Adrenal gland (tissue), 12 donors: ENCODE measurements around the gene TRIM14. TPM values are rescaled to one million over a fixed set of nuclear protein-coding genes. Genes with fewer than 3 reads are reported as not detected.

Source experiments
- DNase-seq, 7 donors: peaks; one replicate each; pipeline ENCODE4 v3.0.0-alpha.2; 2019 to 2020
- H3K27ac ChIP-seq, 5 donors: fragments of 200-600 bp; sonication (generic) in 4 of 5; 1 replicate in 3 of 5; 2 replicates in 2 of 5; pipeline versions ENCODE4 v1.5.1 to v1.8.0; 2016 to 2020; ENCODE audit warnings: mild to moderate bottlenecking in 1 of 5
- H3K27me3 ChIP-seq: fragments of 200-600 bp; 2 replicates; pipeline ENCODE4 v1.8.0; 2021
- H3K36me3 ChIP-seq, 2 donors: fragments of 200-600 bp; replicated peaks in 1 of 2; 1 replicate in 1 of 2; 2 replicates in 1 of 2; pipeline versions ENCODE4 v1.5.1 to v1.8.0; 2018 to 2022
- H3K4me1 ChIP-seq, 2 donors: fragments of 200-600 bp; replicated peaks in 1 of 2; 1 replicate in 1 of 2; 2 replicates in 1 of 2; pipeline versions ENCODE4 v1.5.1 to v1.8.0; 2018 to 2021
- H3K4me3 ChIP-seq, 4 donors: fragments of 200-600 bp; sonication (generic) in 3 of 4; one replicate each; pipeline ENCODE4 v1.5.1; 2016 to 2018
- H3K9me3 ChIP-seq, 3 donors: fragments of 200-600 bp; sonication (generic) in 1 of 3; replicated peaks in 1 of 3; 1 replicate in 2 of 3; 2 replicates in 1 of 3; pipeline versions ENCODE4 v1.5.1 to v1.8.0; 2016 to 2021
- POLR2A ChIP-seq, 2 donors: fragments of 450-650 bp; IDR thresholded peaks; one replicate each; pipeline ENCODE4 v1.6.1; 2017; ENCODE audit warnings: antibody characterized with exemption in 2 of 2, mild to moderate bottlenecking in 2 of 2, moderate library complexity in 1 of 2
- WGBS, 4 donors: extraction: QIAGEN DNeasy Blood & Tissue Kit in 2 of 4; methylation state at CpG; one replicate each; pipeline versions ENCODE4 v1.1.5 to v1.1.7; 2013 to 2017; 5-methylcytosine and 5-hydroxymethylcytosine counted together
- intact Hi-C, 2 donors: fragments of 100-400 bp; cut with DNase I; formaldehyde crosslinking; loops; one replicate each; pipeline versions ENCODE4 v1.14.1 to v1.15.0; 2022 to 2023
- polyA plus RNA-seq, 3 donors: library from polyadenylated mRNA; stranded (reverse); fragments of 200-250 nt in 2 of 3; fragments of 350-450 nt in 1 of 3; fragmentation: Illumina TruSeq in 1 of 3; extraction: RNeasy Lipid Tissue Mini Kit (QIAGEN cat#74804) in 1 of 3; gene quantifications; one replicate each; pipeline ENCODE4 v1.2.3, GENCODE V29; 2013 to 2014
- total RNA-seq, 9 donors: library from RNA; depleted of rRNA in 4 of 9; stranded (reverse); fragments of >200 nt in 4 of 9; fragments of 120-200 nt in 1 of 9; fragmentation: NEBNext Ultra II Directional in 1 of 9; extraction: Animal tissue kit (Norgen Biotek cat#: 25700) in 1 of 9; gene quantifications; one replicate each; pipeline versions ENCODE4 v1.1.0 to v1.2.4, GENCODE V29; 2013 to 2023
- TF ChIP-seq, protein P1 (sequence below), 6 experiments: fragments of 450-650 bp in 4 of 6; fragments of 200-600 bp in 2 of 6; sonication (generic) in 1 of 6; IDR thresholded peaks; 1 replicate in 5 of 6; 2 replicates in 1 of 6; pipeline versions ENCODE4 v1.5.1 to v1.8.0; 2016 to 2021; ENCODE audit warnings: antibody characterized with exemption in 6 of 6, mild to moderate bottlenecking in 2 of 6, moderate library complexity in 1 of 6
- donor health status: healthy with polysubstance abuse.
- donor health status: Bipolar disorder and iron deficiency.
- donor health status: DM: yes; HTN: yes; CAD: no.
- donor health status: DM: no; HTN: no; CAD: no.
- donor health status: DM: no; HTN: no; CAD: no.
- donor health status: DM: yes; HTN: yes; CAD: no.

Gene TRIM14
- total and polyA plus RNA-seq, 12 donors, result 0.72 to 24.8 (median 13.9) TPM

DNA sequence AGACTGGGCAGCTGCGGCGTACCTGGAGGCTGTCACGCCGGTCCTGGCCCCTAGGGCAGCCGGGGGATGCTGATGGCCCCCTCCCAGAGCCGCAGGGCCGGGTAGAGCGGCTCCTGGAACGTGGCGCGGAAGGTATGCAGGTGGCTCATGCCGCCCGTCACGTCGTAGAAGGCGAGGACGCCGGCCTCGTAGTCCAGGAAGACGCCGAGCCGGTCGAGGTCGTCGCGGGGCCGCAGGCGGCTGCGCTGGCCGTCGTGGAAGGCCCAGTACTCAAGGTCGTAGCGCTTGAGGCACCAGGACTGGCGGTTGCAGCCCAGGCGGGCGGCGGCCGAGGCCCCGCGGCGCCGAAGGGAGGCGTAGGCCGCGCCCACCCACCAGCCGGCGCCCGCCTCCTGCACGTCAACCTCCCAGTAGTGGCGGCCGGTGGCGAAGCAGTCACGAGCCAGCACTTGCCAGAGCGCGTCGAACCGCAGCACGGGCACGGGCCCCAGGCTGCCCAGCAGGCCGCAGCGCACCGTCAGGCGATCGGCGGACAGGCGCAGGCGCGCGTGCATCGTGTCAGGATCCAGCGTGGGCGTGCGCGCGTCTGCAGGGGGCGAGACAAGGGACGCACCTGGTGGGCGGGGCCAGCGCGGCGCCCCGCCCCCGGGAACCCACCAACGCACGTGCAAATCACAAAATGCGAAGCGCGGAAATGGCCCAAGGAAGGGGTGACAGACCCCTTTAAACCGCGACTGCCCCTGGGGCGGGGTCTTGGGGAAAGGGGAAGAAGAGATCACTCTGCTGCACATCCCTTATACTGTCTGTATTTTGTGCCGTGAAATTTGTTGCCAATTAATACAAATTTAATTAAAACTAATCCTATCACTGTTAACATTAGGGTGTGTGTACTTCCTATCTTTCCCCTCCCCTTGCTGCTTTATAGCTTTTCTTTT, 31.3 kb downstream of the TRIM14 start:
- intact Hi-C loops, result no loop called here
- WGBS, 4 donors, result 19 to 37% (median 26%) methylated on average over 29 to 92 of the region's 92 CpGs
- peaks cover 18% of the 10 kb centered on the region for H3K27me3 ChIP-seq
- H3K36me3 ChIP-seq, result no peaks in the 10 kb centered on the region
- TF ChIP-seq POLR2A (IDR thresholded peaks at IDR 0.05), result no peak
- TF ChIP-seq, protein P1, sequence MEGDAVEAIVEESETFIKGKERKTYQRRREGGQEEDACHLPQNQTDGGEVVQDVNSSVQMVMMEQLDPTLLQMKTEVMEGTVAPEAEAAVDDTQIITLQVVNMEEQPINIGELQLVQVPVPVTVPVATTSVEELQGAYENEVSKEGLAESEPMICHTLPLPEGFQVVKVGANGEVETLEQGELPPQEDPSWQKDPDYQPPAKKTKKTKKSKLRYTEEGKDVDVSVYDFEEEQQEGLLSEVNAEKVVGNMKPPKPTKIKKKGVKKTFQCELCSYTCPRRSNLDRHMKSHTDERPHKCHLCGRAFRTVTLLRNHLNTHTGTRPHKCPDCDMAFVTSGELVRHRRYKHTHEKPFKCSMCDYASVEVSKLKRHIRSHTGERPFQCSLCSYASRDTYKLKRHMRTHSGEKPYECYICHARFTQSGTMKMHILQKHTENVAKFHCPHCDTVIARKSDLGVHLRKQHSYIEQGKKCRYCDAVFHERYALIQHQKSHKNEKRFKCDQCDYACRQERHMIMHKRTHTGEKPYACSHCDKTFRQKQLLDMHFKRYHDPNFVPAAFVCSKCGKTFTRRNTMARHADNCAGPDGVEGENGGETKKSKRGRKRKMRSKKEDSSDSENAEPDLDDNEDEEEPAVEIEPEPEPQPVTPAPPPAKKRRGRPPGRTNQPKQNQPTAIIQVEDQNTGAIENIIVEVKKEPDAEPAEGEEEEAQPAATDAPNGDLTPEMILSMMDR (IDR thresholded peaks at IDR 0.05), result no peak
- peak overlapping the region in 1 of 5 donors; percentile 51 for H3K27ac ChIP-seq
- H3K4me1 ChIP-seq, result no peaks in the 10 kb centered on the region
- peak overlapping the region in 2 of 4 donors; percentile 4 to 41 for H3K4me3 ChIP-seq
- no peaks in the 10 kb centered on the region for H3K9me3 ChIP-seq
- peak in 3 of 7 donors; percentile 16 to 64 (median 32) for DNase-seq

- no peak for DNase-seq
- no peak overlapping the region for H3K4me3 ChIP-seq
- 97 to 99% (median 98%) methylated on average over 4 of the region's 4 CpGs for WGBS, 4 donors
- H3K4me1 ChIP-seq, result peaks cover 0 to 7% of the 10 kb centered on the region in 2 donors
- TF ChIP-seq POLR2A (IDR thresholded peaks at IDR 0.05), result no peak
- TF ChIP-seq, protein P1 (IDR thresholded peaks at IDR 0.05), result no peak
- intact Hi-C loops, result no loop called here
- H3K9me3 ChIP-seq, result no peaks in the 10 kb centered on the region
- H3K27ac ChIP-seq, result peak overlapping the region in 1 of 5 donors; percentile 6
- H3K36me3 ChIP-seq, result peaks cover 0 to 10% of the 10 kb centered on the region in 2 donors
- H3K27me3 ChIP-seq, result peaks cover 18% of the 10 kb centered on the region
These were observed 32.6 kb downstream of the TRIM14 start for GRCh38 chr9:98086461-98086860.

DNA sequence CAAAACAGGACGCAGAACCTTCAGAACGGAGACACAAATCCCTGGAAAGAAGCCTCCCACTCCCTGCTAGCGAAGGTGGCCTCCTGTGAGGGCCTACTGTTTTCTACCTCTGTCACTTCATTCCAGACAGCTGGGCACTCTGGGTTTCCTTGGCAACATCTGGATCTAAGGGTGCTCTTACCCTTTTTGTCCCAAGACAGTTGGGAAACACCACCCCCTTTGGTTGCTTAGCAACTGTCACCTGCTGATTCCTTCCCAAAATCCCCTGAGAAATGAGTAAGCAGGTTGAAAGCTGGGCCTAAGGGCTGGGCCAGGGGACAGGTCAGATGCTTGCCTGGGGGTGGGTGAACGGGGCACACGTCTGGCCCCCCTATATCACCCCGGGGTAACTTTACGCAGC, 33.1 kb downstream of the TRIM14 start:
- DNase-seq, result no peak
- whole genome bisulfite sequencing, 4 donors, result 79 to 92% (median 87%) methylated on average over 6 to 7 of the region's 7 CpGs
- peaks cover 0 to 12% of the 10 kb centered on the region in 2 donors for H3K4me1 ChIP-seq
- H3K27me3 ChIP-seq, result peaks cover 18% of the 10 kb centered on the region
- intact Hi-C loops, result no loop called here
- TF ChIP-seq, protein P1 (IDR thresholded peaks at IDR 0.05), result no peak
- TF ChIP-seq POLR2A (IDR thresholded peaks at IDR 0.05), result no peak
- peaks cover 0 to 15% of the 10 kb centered on the region in 2 donors for H3K36me3 ChIP-seq
- peak overlapping the region in 1 of 5 donors; percentile 6 for H3K27ac ChIP-seq
- no peak overlapping the region for H3K4me3 ChIP-seq
- H3K9me3 ChIP-seq, result no peaks in the 10 kb centered on the region

DNA sequence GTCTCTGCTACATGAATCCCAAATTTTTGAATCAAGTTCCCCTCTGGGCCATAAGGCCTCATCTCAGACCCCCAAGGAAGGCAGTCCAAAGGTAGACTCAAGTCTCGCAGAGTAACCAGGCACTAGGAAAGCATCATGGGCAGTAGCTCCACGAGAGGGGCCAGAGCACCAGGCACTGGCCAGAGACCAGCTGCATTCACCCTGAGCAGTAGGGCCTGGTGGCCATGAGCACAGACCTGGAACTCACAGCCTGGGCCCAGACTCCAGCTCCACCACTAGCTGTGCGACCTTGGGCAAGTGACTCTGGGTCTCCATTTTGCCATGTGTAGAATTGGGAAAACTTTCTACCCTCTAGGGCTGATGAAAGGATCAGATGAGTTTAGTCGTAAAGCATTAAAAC, 34.0 kb downstream of the TRIM14 start:
- 70 to 99% (median 92%) methylated on average over 2 to 4 of the region's 4 CpGs for WGBS, 4 donors
- TF ChIP-seq POLR2A (IDR thresholded peaks at IDR 0.05), result no peak
- TF ChIP-seq, protein P1 (IDR thresholded peaks at IDR 0.05), result no peak
- H3K4me3 ChIP-seq, result no peak overlapping the region
- H3K27me3 ChIP-seq, result peaks cover 10% of the 10 kb centered on the region
- intact Hi-C loops, result no loop called here
- H3K27ac ChIP-seq, result no peak overlapping the region
- peaks cover 0 to 14% of the 10 kb centered on the region in 2 donors for H3K4me1 ChIP-seq
- H3K36me3 ChIP-seq, result peaks cover 0 to 23% of the 10 kb centered on the region in 2 donors
- no peaks in the 10 kb centered on the region for H3K9me3 ChIP-seq
- DNase-seq, result no peak
